Stimulated activated CD4-positive, alpha-beta T cell treated with anti-CD3 and anti-CD28 coated beads, Interleukin-4, amount 100 ng/mL, for 4 hours (primary cell): ENCODE results near the gene ZNF217.
A peak's percentile ranks its signal among the peaks of the same experiment; 100 is the strongest.
"Not testable (repeated sequence)": the region's sequence is repeated elsewhere in the genome, so short reads cannot be mapped to it uniquely, and the experiment has no call there.

Source experiments
- DNase-seq, 2 experiments: peaks; one replicate each; pipeline ENCODE4 v3.0.0-alpha.2; 2020

ZNF217 gene

GRCh38 chr20:53562104-53562764, 31.4 kb downstream of the ZNF217 start:
- DNase-seq: not testable (repeated sequence)

- DNase-seq: no peak
Measured at GRCh38 chr20:53561505-53561904, 32.1 kb downstream of the ZNF217 start.

- DNase-seq: no peak
Measured at GRCh38 chr20:53559816-53560215, 33.8 kb downstream of the ZNF217 start.

GRCh38 chr20:53557130-53557529, 36.5 kb downstream of the ZNF217 start:
- DNase-seq: no peak

- DNase-seq: no peak
Measured at GRCh38 chr20:53556267-53556897, 37.3 kb downstream of the ZNF217 start.

- no peak for DNase-seq
Measured at GRCh38 chr20:53555816-53556215, 37.8 kb downstream of the ZNF217 start.

GRCh38 chr20:53555081-53555480, 38.6 kb downstream of the ZNF217 start:
- DNase-seq: no peak

GRCh38 chr20:53552572-53552893, 41.1 kb downstream of the ZNF217 start:
- DNase-seq: not testable (repeated sequence)

GRCh38 chr20:53551719-53552571, 41.7 kb downstream of the ZNF217 start:
- not testable (repeated sequence) for DNase-seq

- no peak for DNase-seq
Measured at GRCh38 chr20:53550280-53551187, 43.1 kb downstream of the ZNF217 start.

- DNase-seq: peak in 1 of 2 experiments; percentile 13
Measured at GRCh38 chr20:53547664-53548239, 45.9 kb downstream of the ZNF217 start.

GRCh38 chr20:53539516-53539915, 54.1 kb downstream of the ZNF217 start:
- DNase-seq: no peak

GRCh38 chr20:53536382-53536781, 57.3 kb downstream of the ZNF217 start:
- DNase-seq: not testable (repeated sequence)

- DNase-seq: no peak
Measured at GRCh38 chr20:53535878-53536277, 57.8 kb downstream of the ZNF217 start.

GRCh38 chr20:53534037-53534436, 59.6 kb downstream of the ZNF217 start:
- DNase-seq: no peak

GRCh38 chr20:53533500-53533899, 60.1 kb downstream of the ZNF217 start:
- DNase-seq: no peak

GRCh38 chr20:53532654-53533312, 60.9 kb downstream of the ZNF217 start:
- not testable (repeated sequence) for DNase-seq

GRCh38 chr20:53530440-53530839, 63.2 kb downstream of the ZNF217 start:
- no peak for DNase-seq

GRCh38 chr20:53529658-53530057, 64.0 kb downstream of the ZNF217 start:
- no peak for DNase-seq

GRCh38 chr20:53527196-53527595, 66.4 kb downstream of the ZNF217 start:
- DNase-seq: no peak

GRCh38 chr20:53524589-53525312, 68.9 kb downstream of the ZNF217 start:
- no peak for DNase-seq
